Non-pigmented ciliary epithelial cell (primary cell): Measurements from ENCODE around the gene OOSP4A.
"Not testable (repeated sequence)": the region's sequence is repeated elsewhere in the genome, so short reads cannot be mapped to it uniquely, and the experiment has no call there.

ENCODE experiments used
- DNase-seq: peaks from one replicate; pipeline ENCODE4 v3.0.0-alpha.2; 2010; ENCODE audit warnings: low read depth

Gene OOSP4A

GRCh38 chr11:59981106-59981770, 17.4 kb downstream of the OOSP4A start:
- DNase-seq, result no peak

GRCh38 chr11:59982037-59982436, 18.2 kb downstream of the OOSP4A start:
- DNase-seq, result not testable (repeated sequence)

- DNase-seq, result no peak
Observed at GRCh38 chr11:59983212-59983611, 19.4 kb downstream of the OOSP4A start.

GRCh38 chr11:59984368-59984767, 20.5 kb downstream of the OOSP4A start:
- DNase-seq, result no peak

GRCh38 chr11:59990421-59990820, 26.6 kb downstream of the OOSP4A start:
- DNase-seq, result no peak

- no peak for DNase-seq
Observed at GRCh38 chr11:59992425-59992824, 28.6 kb downstream of the OOSP4A start.

GRCh38 chr11:59997800-59998199, 34.0 kb downstream of the OOSP4A start:
- no peak for DNase-seq

GRCh38 chr11:59999691-60000090, 35.9 kb downstream of the OOSP4A start:
- no peak for DNase-seq

- no peak for DNase-seq
Observed at GRCh38 chr11:60003729-60004128, 39.9 kb downstream of the OOSP4A start.

GRCh38 chr11:60005360-60005759, 41.5 kb downstream of the OOSP4A start:
- no peak for DNase-seq

GRCh38 chr11:60016881-60017280, 53.0 kb downstream of the OOSP4A start, which contains the start of gene OOSP4B:
TSS of gene OOSP4B (plus strand) at chr11:60017181.
- DNase-seq, result no peak

- DNase-seq, result no peak
Observed at GRCh38 chr11:60018058-60018457, 54.2 kb downstream of the OOSP4A start.
